NT2/D1 (cell line): ENCODE data around the gene WSCD1.

Source experiments
- DNase-seq: peaks from one replicate; pipeline ENCODE4 v3.0.0-alpha.2; 2011; ENCODE audit warnings: low read depth, low spot score
- H3K27me3 ChIP-seq: 2 replicates; pipeline ENCODE4 v1.6.0; 2011; ENCODE audit warnings: mild to moderate bottlenecking; ENCODE audit not compliant: insufficient read length, insufficient read depth
- H3K36me3 ChIP-seq: 2 replicates; pipeline ENCODE4 v1.6.1; 2011; ENCODE audit warnings: mild to moderate bottlenecking, low read length, mixed read lengths; ENCODE audit not compliant: insufficient read depth, insufficient read length
- H3K4me1 ChIP-seq: 2 replicates; pipeline ENCODE4 v1.5.1; 2011; ENCODE audit not compliant: insufficient read depth, insufficient read length
- H3K4me3 ChIP-seq: 2 replicates; pipeline ENCODE4 v1.5.1; 2011; ENCODE audit warnings: low read depth; ENCODE audit not compliant: insufficient read length
- H3K9ac ChIP-seq: 2 replicates; pipeline ENCODE4 v1.6.0; 2011; ENCODE audit warnings: low read depth; ENCODE audit not compliant: insufficient read length
- H3K9me3 ChIP-seq: 2 replicates; pipeline ENCODE4 v1.5.1; 2011; ENCODE audit warnings: mild to moderate bottlenecking, low read length; ENCODE audit not compliant: insufficient read depth
- SUZ12 ChIP-seq: IDR thresholded peaks from 2 replicates; pipeline ENCODE4 v1.6.1; 2011; ENCODE audit not compliant: insufficient read length, insufficient read depth; ENCODE audit errors: extremely low read depth
- YY1 ChIP-seq: IDR thresholded peaks from 2 replicates; pipeline ENCODE4 v1.6.1; 2011; ENCODE audit not compliant: insufficient read length, insufficient read depth
- ZNF274 ChIP-seq: IDR thresholded peaks from 2 replicates; pipeline ENCODE4 v1.6.1; 2011; ENCODE audit warnings: mild to moderate bottlenecking, low read depth, low read length

Gene WSCD1

DNA sequence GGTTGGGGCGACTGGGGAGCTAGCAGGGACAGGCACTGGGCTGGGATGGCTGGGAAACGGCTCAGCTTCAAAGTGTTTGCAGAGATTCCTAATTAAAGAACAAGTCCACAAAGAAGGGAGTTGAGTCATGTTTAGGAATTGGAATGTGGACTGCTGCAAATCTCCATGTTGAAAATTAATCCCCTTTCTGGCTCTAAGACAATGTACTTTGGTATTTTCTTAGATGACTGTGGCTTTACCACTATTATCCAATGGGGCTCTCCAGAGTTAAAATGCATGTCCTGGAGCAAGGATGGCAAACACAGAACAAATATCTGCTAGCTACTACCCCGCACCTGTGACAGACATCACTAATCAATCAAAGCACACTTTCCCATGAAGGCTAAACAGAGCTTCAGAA lies 22.2 kb upstream of the WSCD1 start:
- TF ChIP-seq YY1: no peak
- no peak for TF ChIP-seq SUZ12
- TF ChIP-seq ZNF274: no peak
- Histone ChIP-seq H3K36me3 (no peaks in the 10 kb centered on the region), H3K4me3 (no peak overlapping the region), H3K9ac (no peak overlapping the region), H3K27me3 (no peaks in the 10 kb centered on the region), H3K9me3 (no peaks in the 10 kb centered on the region), H3K4me1 (peaks cover 2% of the 10 kb centered on the region)
- DNase-seq: no peak

DNA sequence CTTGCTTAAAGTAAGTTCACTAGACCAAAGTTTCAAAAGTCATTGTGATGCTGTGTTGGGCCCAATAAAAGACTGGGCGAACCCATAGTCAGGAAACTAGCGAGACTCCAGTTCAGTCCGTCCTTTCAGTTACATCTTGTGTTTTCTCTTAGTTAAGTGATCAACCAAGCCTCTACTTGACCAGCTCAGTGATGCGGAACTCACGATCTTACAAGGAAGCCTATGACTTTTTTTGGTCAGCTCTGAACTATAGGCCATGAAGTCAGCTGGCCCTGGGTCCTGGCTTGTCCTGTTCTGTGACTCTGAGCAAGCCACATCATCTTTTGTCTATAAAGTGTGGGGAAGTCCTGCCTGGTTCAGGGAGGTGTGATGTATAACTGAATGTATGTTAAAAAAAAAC lies 21.7 kb upstream of the WSCD1 start:
- TF ChIP-seq YY1 (no peak), SUZ12 (no peak), ZNF274 (no peak)
- Histone ChIP-seq H3K4me3 (no peak overlapping the region), H3K4me1 (peaks cover 2% of the 10 kb centered on the region), H3K9me3 (no peaks in the 10 kb centered on the region), H3K36me3 (no peaks in the 10 kb centered on the region), H3K27me3 (no peaks in the 10 kb centered on the region), H3K9ac (no peak overlapping the region)
- no peak for DNase-seq

DNA sequence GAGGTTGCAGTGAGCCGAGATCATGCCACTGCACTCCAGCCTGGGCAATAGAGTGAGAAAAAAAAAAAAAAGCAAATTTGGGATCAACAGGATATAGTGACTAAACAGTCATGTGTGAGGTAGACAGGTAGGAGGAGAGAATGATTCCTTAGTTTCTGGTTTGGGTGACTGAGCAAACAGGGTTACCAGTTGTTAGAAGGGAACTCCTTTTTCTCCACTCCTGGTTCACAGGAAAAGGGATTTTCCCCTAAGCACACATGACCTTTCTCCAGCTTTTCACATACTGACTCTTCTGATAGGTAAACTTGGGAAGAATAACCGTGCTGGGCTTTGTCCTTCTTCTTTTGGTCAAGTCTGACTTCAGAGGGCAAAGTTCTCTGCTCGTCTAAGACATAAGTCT lies 17.3 kb upstream of the WSCD1 start:
- no peak for TF ChIP-seq ZNF274
- TF ChIP-seq SUZ12: no peak
- TF ChIP-seq YY1: no peak
- no peaks in the 10 kb centered on the region for H3K9me3 ChIP-seq
- no peak overlapping the region for H3K9ac ChIP-seq
- H3K36me3 ChIP-seq: no peaks in the 10 kb centered on the region
- DNase-seq: no peak
- no peaks in the 10 kb centered on the region for H3K4me1 ChIP-seq
- H3K4me3 ChIP-seq: no peak overlapping the region
- no peaks in the 10 kb centered on the region for H3K27me3 ChIP-seq

DNA sequence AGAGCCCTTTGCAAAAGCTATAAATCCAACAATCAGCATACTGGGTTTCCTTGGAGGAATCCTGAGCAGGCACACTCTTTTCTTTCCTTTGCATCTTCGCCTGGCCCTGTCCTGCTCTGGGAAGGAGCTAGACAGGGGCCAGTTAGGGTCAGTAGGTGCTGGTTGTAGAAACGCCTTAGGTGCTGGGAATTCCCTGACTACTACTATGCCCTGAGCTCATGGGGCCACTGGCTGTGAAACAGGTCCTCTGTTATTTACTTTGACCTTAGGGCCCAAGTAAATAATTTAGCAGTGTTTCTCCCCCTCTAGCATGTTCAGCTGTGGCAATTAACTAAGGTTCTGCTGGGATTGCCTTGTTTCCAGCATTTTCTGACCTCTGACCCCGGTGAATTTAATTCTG lies 15.8 kb upstream of the WSCD1 start:
- H3K9ac ChIP-seq: no peak overlapping the region
- no peak for TF ChIP-seq SUZ12
- TF ChIP-seq YY1: no peak
- no peak for TF ChIP-seq ZNF274
- no peaks in the 10 kb centered on the region for H3K4me1 ChIP-seq
- H3K4me3 ChIP-seq: no peak overlapping the region
- H3K36me3 ChIP-seq: no peaks in the 10 kb centered on the region
- no peaks in the 10 kb centered on the region for H3K27me3 ChIP-seq
- no peak for DNase-seq
- H3K9me3 ChIP-seq: no peaks in the 10 kb centered on the region

DNA sequence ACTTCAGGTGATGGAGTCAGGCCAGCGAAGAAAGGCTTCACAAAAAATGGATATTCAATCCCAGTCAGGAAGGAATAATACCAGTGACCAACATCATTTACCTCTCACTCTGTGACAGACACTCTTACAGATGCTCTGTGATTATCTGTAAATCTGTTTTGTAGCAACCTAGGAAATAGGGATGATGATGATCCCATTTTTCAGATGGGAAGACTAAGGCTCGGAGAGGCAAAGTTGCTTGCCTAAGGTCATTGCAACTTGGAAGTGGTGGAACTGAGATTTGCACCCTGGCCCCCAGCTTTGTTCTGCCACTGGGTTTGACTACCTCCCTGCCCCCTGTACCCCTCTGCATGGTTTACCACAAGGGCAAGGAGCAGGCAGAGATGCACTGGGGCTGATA lies 14.1 kb upstream of the WSCD1 start:
- H3K9ac ChIP-seq: no peak overlapping the region
- TF ChIP-seq SUZ12 (no peak), ZNF274 (no peak), YY1 (no peak)
- no peak for DNase-seq
- H3K4me1 ChIP-seq: no peaks in the 10 kb centered on the region
- no peak overlapping the region for H3K4me3 ChIP-seq
- H3K27me3 ChIP-seq: no peaks in the 10 kb centered on the region
- H3K36me3 ChIP-seq: no peaks in the 10 kb centered on the region
- no peaks in the 10 kb centered on the region for H3K9me3 ChIP-seq

DNA sequence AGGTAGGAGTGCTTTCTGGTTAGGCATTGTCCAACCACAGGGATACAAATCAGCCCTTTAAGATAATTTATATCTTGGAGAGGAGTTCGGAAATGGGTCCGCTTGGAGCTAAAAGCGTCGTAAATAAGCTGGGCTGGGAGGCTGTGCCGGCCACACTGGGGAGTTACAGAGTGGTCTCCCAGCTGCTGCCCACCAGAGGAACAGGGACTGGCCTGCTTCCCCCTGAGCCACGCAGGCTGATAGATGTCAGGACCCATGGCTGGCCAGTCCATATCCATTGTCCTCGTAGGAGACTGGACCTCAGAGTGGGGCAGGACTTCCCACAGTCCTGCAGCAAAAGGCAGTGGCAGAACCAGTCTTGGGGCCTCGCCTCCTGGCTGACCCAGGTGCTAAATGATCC lies 12.6 kb upstream of the WSCD1 start:
- no peaks in the 10 kb centered on the region for H3K27me3 ChIP-seq
- H3K4me1 ChIP-seq: no peaks in the 10 kb centered on the region
- no peaks in the 10 kb centered on the region for H3K9me3 ChIP-seq
- DNase-seq: no peak
- H3K4me3 ChIP-seq: no peak overlapping the region
- no peaks in the 10 kb centered on the region for H3K36me3 ChIP-seq
- no peak overlapping the region for H3K9ac ChIP-seq
- TF ChIP-seq YY1: no peak
- TF ChIP-seq ZNF274: no peak
- no peak for TF ChIP-seq SUZ12

DNA sequence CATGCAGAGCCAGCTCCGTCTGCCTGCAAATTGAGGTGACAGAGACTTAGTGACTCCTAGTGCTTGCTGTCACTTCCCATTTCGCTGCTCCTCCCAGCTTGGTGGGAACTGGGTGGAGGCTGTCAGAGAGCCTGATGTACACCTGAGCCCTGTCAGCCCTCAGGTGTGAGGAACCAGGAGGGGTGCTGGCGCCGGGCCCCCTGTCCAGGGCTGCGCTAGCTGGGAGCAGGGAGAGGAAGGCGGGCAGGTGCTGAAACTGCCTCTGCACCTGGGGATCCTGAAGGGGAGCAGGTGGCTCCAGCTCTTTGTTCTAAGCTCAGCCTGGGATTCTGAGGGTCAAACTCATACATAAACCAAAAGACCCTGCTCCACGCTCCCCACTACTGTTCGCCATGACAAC lies 10.8 kb upstream of the WSCD1 start:
- Histone ChIP-seq H3K36me3 (no peaks in the 10 kb centered on the region), H3K9ac (no peak overlapping the region), H3K9me3 (no peaks in the 10 kb centered on the region), H3K27me3 (no peaks in the 10 kb centered on the region), H3K4me1 (no peaks in the 10 kb centered on the region), H3K4me3 (no peak overlapping the region)
- DNase-seq: no peak
- TF ChIP-seq ZNF274 (no peak), SUZ12 (no peak), YY1 (no peak)

DNA sequence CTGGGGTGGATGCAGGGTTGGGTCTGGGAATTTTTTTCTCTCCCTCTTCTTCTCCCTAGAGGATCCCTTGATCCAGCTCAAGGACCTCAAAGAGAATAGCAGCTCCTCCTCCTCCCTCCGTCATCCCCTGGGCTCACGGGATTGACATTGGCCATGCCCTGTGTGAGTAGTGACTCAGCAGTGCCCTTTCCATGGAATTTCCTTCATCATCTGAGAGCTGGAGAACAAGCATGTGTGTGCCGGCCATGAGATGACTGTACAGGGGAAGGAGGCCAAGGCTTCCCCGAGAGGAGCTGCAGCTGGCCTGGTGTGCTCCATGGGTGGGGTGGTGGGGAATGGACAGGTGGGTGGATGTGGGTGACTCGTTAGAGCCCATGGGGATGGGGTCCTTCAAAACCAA lies 8.9 kb upstream of the WSCD1 start:
- TF ChIP-seq ZNF274 (no peak), YY1 (no peak), SUZ12 (no peak)
- Histone ChIP-seq H3K4me3 (no peak overlapping the region), H3K4me1 (no peaks in the 10 kb centered on the region), H3K27me3 (no peaks in the 10 kb centered on the region), H3K9me3 (no peaks in the 10 kb centered on the region), H3K9ac (no peak overlapping the region), H3K36me3 (no peaks in the 10 kb centered on the region)
- DNase-seq: no peak
